HG03460 (cell line): ENCODE measurements around the gene DGKQ.
"Not testable (repeated sequence)": the region's sequence is repeated elsewhere in the genome, so short reads cannot be mapped to it uniquely, and the experiment has no call there.

Source experiments
- ATAC-seq: cut with Tn5 transposase; IDR thresholded peaks from one replicate; pipeline ENCODE4 v1.9.1; 2021; ENCODE audit not compliant: unreplicated experiment

The DGKQ gene

GRCh38 chr4:952881-953573, 20.3 kb downstream of the DGKQ start:
- no peak for ATAC-seq

GRCh38 chr4:951594-952468, 21.5 kb downstream of the DGKQ start:
- ATAC-seq: no peak

GRCh38 chr4:951186-951585, 22.2 kb downstream of the DGKQ start:
- no peak for ATAC-seq

- ATAC-seq: no peak
Measured at GRCh38 chr4:950136-951020, 23.0 kb downstream of the DGKQ start.

- ATAC-seq: no peak
Measured at GRCh38 chr4:949656-950055, 23.7 kb downstream of the DGKQ start.

GRCh38 chr4:948936-949300, 24.5 kb downstream of the DGKQ start:
- ATAC-seq: no peak

GRCh38 chr4:948101-948935, 25.1 kb downstream of the DGKQ start:
- no peak for ATAC-seq

GRCh38 chr4:947491-947971, 25.8 kb downstream of the DGKQ start:
- no peak for ATAC-seq

GRCh38 chr4:946517-947471, 26.6 kb downstream of the DGKQ start:
- ATAC-seq: no peak

GRCh38 chr4:946103-946450, 27.3 kb downstream of the DGKQ start:
- no peak for ATAC-seq

- ATAC-seq: no peak
Measured at GRCh38 chr4:945274-946102, 27.9 kb downstream of the DGKQ start.

- ATAC-seq: not testable (repeated sequence)
Measured at GRCh38 chr4:939508-939907, 33.9 kb downstream of the DGKQ start.

GRCh38 chr4:932713-933070, 40.7 kb downstream of the DGKQ start:
- ATAC-seq: no peak

GRCh38 chr4:931960-932712, 41.2 kb downstream of the DGKQ start, which contains the start of the genes GAK and TMEM175:
Gene GAK, minus strand, starts transcription at chr4:932316. Its CDS starts 129 bp downstream, at chr4:932187.
Gene TMEM175, plus strand, starts transcription at chr4:932460. Its CDS starts 15,280 bp downstream, at chr4:947740.
- ATAC-seq: peak; percentile 83

- peak; percentile 7 for ATAC-seq
Measured at GRCh38 chr4:931194-931959, 42.0 kb downstream of the DGKQ start.

GRCh38 chr4:930827-931193, 42.6 kb downstream of the DGKQ start:
- no peak for ATAC-seq

GRCh38 chr4:930028-930551, 43.3 kb downstream of the DGKQ start:
- no peak for ATAC-seq
